DMS153 treated with DMSO at 0.1 percent for 48 hours (cell line): ENCODE results near the gene SUPT3H.
A peak's percentile ranks its signal among the peaks of the same experiment; 100 is the strongest.

ENCODE experiments used
- DNase-seq: peaks from one replicate; lab custom pipeline; 2025; ENCODE audit not compliant: unreplicated experiment; lab: John Stamatoyannopoulos, UW

Gene SUPT3H

GRCh38 chr6:45377554-45378333, at the start of gene SUPT3H:
Gene SUPT3H (minus strand): TSS chr6:45377934.
- DNase-seq = peak; percentile 89

GRCh38 chr6:45426251-45426650, 48.5 kb upstream of the SUPT3H start:
- DNase-seq = no peak

GRCh38 chr6:45424451-45424861, 46.7 kb upstream of the SUPT3H start:
- DNase-seq = no peak

GRCh38 chr6:45423824-45424450, 46.2 kb upstream of the SUPT3H start:
- no peak for DNase-seq

GRCh38 chr6:45423111-45423823, 45.5 kb upstream of the SUPT3H start:
- DNase-seq = no peak

GRCh38 chr6:45422503-45423110, 44.9 kb upstream of the SUPT3H start:
- DNase-seq = no peak

- peak; percentile 22 for DNase-seq
Measured at GRCh38 chr6:45421709-45422502, 44.2 kb upstream of the SUPT3H start.

GRCh38 chr6:45420909-45421708, 43.4 kb upstream of the SUPT3H start:
- DNase-seq = no peak

- no peak for DNase-seq
Measured at GRCh38 chr6:45420083-45420908, 42.6 kb upstream of the SUPT3H start.

- peak; percentile 19 for DNase-seq
Measured at GRCh38 chr6:45419571-45420082, 41.9 kb upstream of the SUPT3H start.

- DNase-seq = no peak
Measured at GRCh38 chr6:45417436-45417835, 39.7 kb upstream of the SUPT3H start.

GRCh38 chr6:45416700-45417099, 39.0 kb upstream of the SUPT3H start:
- no peak for DNase-seq

- no peak for DNase-seq
Measured at GRCh38 chr6:45415788-45416518, 38.2 kb upstream of the SUPT3H start.

GRCh38 chr6:45415315-45415714, 37.6 kb upstream of the SUPT3H start:
- no peak for DNase-seq

- DNase-seq = no peak
Measured at GRCh38 chr6:45411959-45412358, 34.2 kb upstream of the SUPT3H start.

- no peak for DNase-seq
Measured at GRCh38 chr6:45400021-45400420, 22.3 kb upstream of the SUPT3H start.

GRCh38 chr6:45398075-45398813, 20.5 kb upstream of the SUPT3H start:
- no peak for DNase-seq
